ENCODE data around the gene RNGTT. TPM values are rescaled to one million over a fixed set of nuclear protein-coding genes. Genes with fewer than 3 reads are reported as not detected.

Gene RNGTT
- total and polyA plus RNA-seq, 8 donors, result 1.7 to 6.1 (median 2.9) TPM

GRCh38 chr6:88864359-88865054, 98.9 kb downstream of the RNGTT start:
- no peak overlapping the region for H3K4me3 ChIP-seq
- no peaks in the 10 kb centered on the region for H3K36me3 ChIP-seq
- H3K9me3 ChIP-seq, result no peaks in the 10 kb centered on the region
- FAIRE-seq (no peak), DNase-seq (no peak), ATAC-seq (no peak)
- no peaks in the 10 kb centered on the region for H3K27me3 ChIP-seq
- intact Hi-C loops (cut with DNase I), result no loop called here
- no peak for TF ChIP-seq CTCF (IDR thresholded peaks at IDR 0.05)
- no peaks in the 10 kb centered on the region for H3K4me1 ChIP-seq
- H3K27ac ChIP-seq, result no peak overlapping the region

- Histone ChIP-seq H3K4me1 (no peaks in the 10 kb centered on the region), H3K4me3 (no peak overlapping the region), H3K36me3 (no peaks in the 10 kb centered on the region), H3K27ac (no peak overlapping the region), H3K9me3 (no peaks in the 10 kb centered on the region), H3K27me3 (no peaks in the 10 kb centered on the region)
- no peak for FAIRE-seq
- DNase-seq, result no peak
- no peak for TF ChIP-seq CTCF (IDR thresholded peaks at IDR 0.05)
- ATAC-seq, result no peak
- 93 to 96% methylated on average over 2 of the region's 2 CpGs for WGBS, 2 donors
- intact Hi-C loops (cut with DNase I), result no loop called here
Observed at GRCh38 chr6:88860310-88860709, 103.1 kb downstream of the RNGTT start.

GRCh38 chr6:88858455-88858854, 105.0 kb downstream of the RNGTT start:
- no peak for DNase-seq
- FAIRE-seq, result no peak
- no peak overlapping the region for H3K4me3 ChIP-seq
- H3K27ac ChIP-seq, result no peak overlapping the region
- no peak for TF ChIP-seq CTCF (IDR thresholded peaks at IDR 0.05)
- 96 to 99% methylated on average over 3 of the region's 3 CpGs for WGBS, 2 donors
- H3K27me3 ChIP-seq, result no peaks in the 10 kb centered on the region
- no peaks in the 10 kb centered on the region for H3K9me3 ChIP-seq
- intact Hi-C loops (cut with DNase I), result no loop called here
- no peaks in the 10 kb centered on the region for H3K36me3 ChIP-seq
- ATAC-seq, result no peak
- no peaks in the 10 kb centered on the region for H3K4me1 ChIP-seq

GRCh38 chr6:88856566-88856965, 106.9 kb downstream of the RNGTT start:
- H3K4me3 ChIP-seq, result no peak overlapping the region
- WGBS, 2 donors, result 96 to 97% methylated on average over 1 of the region's 1 CpG
- no peak for ATAC-seq
- H3K27me3 ChIP-seq, result no peaks in the 10 kb centered on the region
- no peak for TF ChIP-seq CTCF (IDR thresholded peaks at IDR 0.05)
- DNase-seq, result no peak
- no peak overlapping the region for H3K27ac ChIP-seq
- no peaks in the 10 kb centered on the region for H3K9me3 ChIP-seq
- no peaks in the 10 kb centered on the region for H3K4me1 ChIP-seq
- no peak for FAIRE-seq
- H3K36me3 ChIP-seq, result no peaks in the 10 kb centered on the region
- intact Hi-C loops (cut with DNase I), result no loop called here

- Histone ChIP-seq H3K27me3 (no peaks in the 10 kb centered on the region), H3K9me3 (no peaks in the 10 kb centered on the region), H3K4me1 (no peaks in the 10 kb centered on the region), H3K4me3 (no peak overlapping the region), H3K36me3 (no peaks in the 10 kb centered on the region), H3K27ac (no peak overlapping the region)
- 83 to 87% methylated on average over 2 of the region's 2 CpGs for WGBS, 2 donors
- FAIRE-seq (no peak), ATAC-seq (no peak), DNase-seq (no peak)
- intact Hi-C loops (cut with DNase I), result no loop called here
- TF ChIP-seq CTCF (IDR thresholded peaks at IDR 0.05), result no peak
Observed at GRCh38 chr6:88855541-88856147, 107.8 kb downstream of the RNGTT start.

Measured in pancreas (tissue), 10 donors.